Astrocyte (in vitro differentiated cells and primary cell): Measurements from ENCODE around the gene FUT2. TPM values are rescaled to one million over a fixed set of nuclear protein-coding genes. Genes with fewer than 3 reads are reported as not detected.

Source experiments
- DNase-seq: peaks from one replicate; pipeline ENCODE4 v3.0.0-alpha.2; 2010; ENCODE audit warnings: low read depth
- FAIRE-seq: peaks from 2 replicates; lab custom pipeline; 2011; peaks lifted over from hg19 to GRCh38; lab: Jason Lieb, UNC
- H2AFZ ChIP-seq: 2 replicates; pipeline ENCODE4 v1.6.0; 2012; ENCODE audit warnings: low read depth, low read length, inconsistent platforms
- H3K27ac ChIP-seq: 2 replicates; pipeline ENCODE4 v1.5.1; 2011; ENCODE audit warnings: low read depth, low read length, inconsistent platforms
- H3K27me3 ChIP-seq: 2 replicates; pipeline ENCODE4 v1.6.0; 2011; ENCODE audit warnings: low read length, inconsistent platforms; ENCODE audit not compliant: insufficient read depth
- H3K36me3 ChIP-seq: 2 replicates; pipeline ENCODE4 v1.5.1; 2011; ENCODE audit warnings: low read length, inconsistent platforms; ENCODE audit not compliant: insufficient read depth
- H3K4me1 ChIP-seq: 2 replicates; pipeline ENCODE4 v1.5.1; 2011; ENCODE audit warnings: low read length, inconsistent platforms; ENCODE audit not compliant: insufficient read depth
- H3K4me2 ChIP-seq: 2 replicates; pipeline ENCODE4 v1.6.0; 2012; ENCODE audit warnings: low read length, inconsistent platforms
- H3K4me3 ChIP-seq: 2 replicates; pipeline ENCODE4 v1.5.1; 2011; ENCODE audit warnings: low read depth, mild to moderate bottlenecking, low read length, inconsistent platforms; ENCODE audit not compliant: insufficient read depth
- H3K79me2 ChIP-seq: 2 replicates; pipeline ENCODE4 v1.6.0; 2012; ENCODE audit warnings: mild to moderate bottlenecking, low read length, inconsistent platforms; ENCODE audit not compliant: insufficient read depth
- H3K9ac ChIP-seq: 2 replicates; pipeline ENCODE4 v1.6.0; 2012; ENCODE audit warnings: mild to moderate bottlenecking, low read length, inconsistent platforms
- H3K9me3 ChIP-seq: 2 replicates; pipeline ENCODE4 v1.5.1; 2012; ENCODE audit warnings: low read depth, mild to moderate bottlenecking, low read length, inconsistent platforms; ENCODE audit not compliant: insufficient read depth
- H4K20me1 ChIP-seq: 2 replicates; pipeline ENCODE4 v1.6.0; 2012; ENCODE audit warnings: low read length, inconsistent platforms; ENCODE audit not compliant: insufficient read depth
- H3K27ac Mint-ChIP-seq: one replicate; pipeline ENCODE4 v1.8.0; 2021; ENCODE audit warnings: mild to moderate bottlenecking, mixed read lengths; ENCODE audit not compliant: unreplicated experiment
- H3K27me3 Mint-ChIP-seq: one replicate; pipeline ENCODE4 v1.8.0; 2021; ENCODE audit warnings: low read depth, mixed read lengths; ENCODE audit not compliant: unreplicated experiment
- H3K36me3 Mint-ChIP-seq: one replicate; pipeline ENCODE4 v1.8.0; 2021; ENCODE audit warnings: low read depth, mixed read lengths; ENCODE audit not compliant: unreplicated experiment
- H3K4me1 Mint-ChIP-seq: one replicate; pipeline ENCODE4 v1.8.0; 2021; ENCODE audit warnings: low read depth, mixed read lengths; ENCODE audit not compliant: unreplicated experiment
- H3K4me3 Mint-ChIP-seq: one replicate; pipeline ENCODE4 v1.8.0; 2021; ENCODE audit warnings: mild to moderate bottlenecking, moderate library complexity, mixed read lengths; ENCODE audit not compliant: unreplicated experiment
- H3K9me3 Mint-ChIP-seq: one replicate; pipeline ENCODE4 v1.8.0; 2021; ENCODE audit warnings: mild to moderate bottlenecking, mixed read lengths; ENCODE audit not compliant: unreplicated experiment
- EZH2 ChIP-seq: IDR thresholded peaks from 2 replicates; pipeline ENCODE4 v1.6.1; 2012; ENCODE audit warnings: mild to moderate bottlenecking, low read length, inconsistent platforms; ENCODE audit not compliant: insufficient read depth
- total RNA-seq: library from RNA; stranded (reverse); gene quantifications from 2 replicates; pipeline ENCODE4 v1.2.1, GENCODE V29; 2021
- TF ChIP-seq, protein P1 (sequence below): IDR thresholded peaks from 2 replicates; pipeline ENCODE4 v1.5.1; 2011; ENCODE audit warnings: low read depth, mild to moderate bottlenecking, inconsistent platforms, low read length, moderate library complexity; ENCODE audit not compliant: insufficient read depth

FUT2 gene
- total RNA-seq, 1 donor from 2014 or later, result not detected

DNA sequence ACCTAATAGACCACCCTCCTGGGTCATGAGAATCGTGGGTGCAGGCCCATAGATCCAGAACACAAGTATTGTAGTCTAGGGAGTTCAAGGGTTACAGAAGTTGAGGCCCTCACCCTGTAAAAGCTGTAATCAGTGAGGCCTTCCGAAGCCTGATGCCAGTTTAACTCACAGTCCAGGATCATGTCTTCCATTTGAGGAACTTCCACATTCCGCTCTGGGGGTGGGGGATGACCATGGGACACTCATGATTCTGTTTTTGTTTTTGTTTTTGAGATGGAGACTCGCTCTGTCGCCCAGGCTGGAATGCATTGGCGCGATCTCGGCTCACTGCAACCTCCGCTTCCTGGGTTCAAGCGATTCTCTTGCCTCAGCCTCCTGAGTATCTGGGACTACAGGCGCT is 46.3 kb downstream of the FUT2 start:
- no peaks in the 10 kb centered on the region for H3K79me2 ChIP-seq
- no peak overlapping the region for H2AFZ ChIP-seq
- H3K9me3 ChIP-seq, result no peaks in the 10 kb centered on the region
- Mint-ChIP-seq H3K4me1 (peaks cover 4% of the 10 kb centered on the region), H3K4me3 (no peak overlapping the region), H3K27me3 (peaks cover 13% of the 10 kb centered on the region), H3K27ac (no peak overlapping the region), H3K36me3 (no peaks in the 10 kb centered on the region), H3K9me3 (peaks cover 4% of the 10 kb centered on the region)
- no peak overlapping the region for H3K4me3 ChIP-seq
- H3K9ac ChIP-seq, result no peak overlapping the region
- DNase-seq (no peak), FAIRE-seq (no peak)
- peaks cover 9% of the 10 kb centered on the region for H3K4me1 ChIP-seq
- no peaks in the 10 kb centered on the region for H4K20me1 ChIP-seq
- H3K27me3 ChIP-seq, result peaks cover 6% of the 10 kb centered on the region
- no peak overlapping the region for H3K27ac ChIP-seq
- H3K4me2 ChIP-seq, result no peak overlapping the region
- TF ChIP-seq EZH2, result no peak
- TF ChIP-seq, protein P1, sequence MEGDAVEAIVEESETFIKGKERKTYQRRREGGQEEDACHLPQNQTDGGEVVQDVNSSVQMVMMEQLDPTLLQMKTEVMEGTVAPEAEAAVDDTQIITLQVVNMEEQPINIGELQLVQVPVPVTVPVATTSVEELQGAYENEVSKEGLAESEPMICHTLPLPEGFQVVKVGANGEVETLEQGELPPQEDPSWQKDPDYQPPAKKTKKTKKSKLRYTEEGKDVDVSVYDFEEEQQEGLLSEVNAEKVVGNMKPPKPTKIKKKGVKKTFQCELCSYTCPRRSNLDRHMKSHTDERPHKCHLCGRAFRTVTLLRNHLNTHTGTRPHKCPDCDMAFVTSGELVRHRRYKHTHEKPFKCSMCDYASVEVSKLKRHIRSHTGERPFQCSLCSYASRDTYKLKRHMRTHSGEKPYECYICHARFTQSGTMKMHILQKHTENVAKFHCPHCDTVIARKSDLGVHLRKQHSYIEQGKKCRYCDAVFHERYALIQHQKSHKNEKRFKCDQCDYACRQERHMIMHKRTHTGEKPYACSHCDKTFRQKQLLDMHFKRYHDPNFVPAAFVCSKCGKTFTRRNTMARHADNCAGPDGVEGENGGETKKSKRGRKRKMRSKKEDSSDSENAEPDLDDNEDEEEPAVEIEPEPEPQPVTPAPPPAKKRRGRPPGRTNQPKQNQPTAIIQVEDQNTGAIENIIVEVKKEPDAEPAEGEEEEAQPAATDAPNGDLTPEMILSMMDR, result no peak
- no peaks in the 10 kb centered on the region for H3K36me3 ChIP-seq

DNA sequence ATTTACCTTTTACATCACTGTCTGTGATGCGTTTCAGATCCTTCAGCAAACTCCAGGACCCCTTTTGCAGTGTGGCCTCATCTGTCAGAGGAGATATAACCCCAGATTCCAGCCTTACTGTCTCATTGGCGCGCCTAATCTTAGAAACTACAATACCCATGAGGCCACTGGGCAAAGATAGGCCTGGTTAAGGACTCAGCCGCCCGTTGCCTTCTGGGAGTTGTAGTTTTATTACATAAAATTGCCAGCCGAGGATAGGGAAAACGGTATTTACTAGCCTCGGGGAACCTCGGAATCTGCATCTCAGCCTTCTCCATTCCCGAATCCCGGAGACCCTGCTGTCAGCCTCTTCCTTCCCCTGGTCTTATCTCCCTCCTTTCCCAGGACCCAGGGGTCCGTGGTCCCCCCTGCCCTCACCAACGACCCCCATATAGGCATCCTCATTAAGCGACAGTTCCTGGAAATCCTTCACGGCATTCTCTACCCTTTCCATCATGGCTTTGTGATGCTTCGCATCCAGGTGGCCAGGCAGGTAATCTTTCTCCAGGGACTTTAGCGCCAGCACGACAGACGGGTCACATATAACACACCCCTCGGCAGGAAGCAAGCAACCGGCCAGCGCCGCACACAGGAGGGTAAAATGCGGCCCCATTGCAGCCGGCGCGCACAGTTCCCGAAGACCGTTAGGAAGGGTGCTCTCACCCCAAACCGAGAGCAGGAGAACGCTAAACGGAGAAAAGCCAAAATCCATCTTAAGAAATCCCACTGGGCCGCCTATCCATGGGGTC is 49.6 kb downstream of the FUT2 start:
- Mint-ChIP-seq H3K4me1 (no peaks in the 10 kb centered on the region), H3K9me3 (peaks cover 4% of the 10 kb centered on the region), H3K27me3 (peaks cover 9% of the 10 kb centered on the region), H3K27ac (no peak overlapping the region), H3K36me3 (no peaks in the 10 kb centered on the region), H3K4me3 (no peak overlapping the region)
- FAIRE-seq (no peak), DNase-seq (peak; percentile 31)
- Histone ChIP-seq H3K27me3 (peaks cover 2% of the 10 kb centered on the region), H4K20me1 (no peaks in the 10 kb centered on the region), H3K4me3 (no peak overlapping the region), H3K9me3 (no peaks in the 10 kb centered on the region), H3K36me3 (no peaks in the 10 kb centered on the region), H3K27ac (no peak overlapping the region), H3K79me2 (no peaks in the 10 kb centered on the region), H3K4me1 (peaks cover 5% of the 10 kb centered on the region), H2AFZ (peak overlapping the region; percentile 20), H3K4me2 (peak overlapping the region; percentile 32), H3K9ac (no peak overlapping the region)
- TF ChIP-seq EZH2, result no peak
- TF ChIP-seq, protein P1, result no peak

DNA sequence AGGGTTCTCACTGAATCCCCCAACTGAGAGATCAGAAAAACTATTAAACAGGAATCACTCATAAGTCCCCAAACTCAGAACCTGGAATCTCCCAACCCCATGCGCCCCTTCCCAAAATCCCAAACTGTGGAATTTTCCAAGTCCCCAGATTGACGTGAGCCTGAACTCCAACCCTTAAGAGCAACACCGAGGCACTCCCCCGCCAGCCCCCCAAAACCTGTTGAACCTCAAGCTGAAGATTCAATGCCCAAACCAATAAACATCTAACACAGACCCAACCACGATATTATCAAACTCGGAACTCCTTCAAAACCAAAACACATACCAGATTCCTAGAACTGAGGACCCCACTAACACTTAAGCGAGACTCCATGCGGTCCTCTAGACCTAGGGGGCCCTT is 50.3 kb downstream of the FUT2 start:
- H3K4me3 Mint-ChIP-seq, result no peak overlapping the region
- Histone ChIP-seq H3K4me1 (peaks cover 5% of the 10 kb centered on the region), H3K36me3 (no peaks in the 10 kb centered on the region), H3K9ac (peak overlapping the region; percentile 86), H3K27ac (peak overlapping the region; percentile 89), H3K9me3 (no peaks in the 10 kb centered on the region), H4K20me1 (no peaks in the 10 kb centered on the region), H2AFZ (peak overlapping the region; percentile 93), H3K79me2 (no peaks in the 10 kb centered on the region), H3K4me2 (peak overlapping the region; percentile 94), H3K27me3 (peaks cover 3% of the 10 kb centered on the region), H3K4me3 (peak overlapping the region; percentile 69)
- peaks cover 4% of the 10 kb centered on the region for H3K9me3 Mint-ChIP-seq
- TF ChIP-seq, protein P1, result no peak
- no peak for TF ChIP-seq EZH2
- DNase-seq (no peak), FAIRE-seq (no peak)
- H3K36me3 Mint-ChIP-seq, result no peaks in the 10 kb centered on the region
- H3K27me3 Mint-ChIP-seq, result peaks cover 10% of the 10 kb centered on the region
- H3K4me1 Mint-ChIP-seq, result no peaks in the 10 kb centered on the region
- H3K27ac Mint-ChIP-seq, result no peak overlapping the region
